Nephron progenitor cell (in vitro differentiated cells): ENCODE data around the gene TPMT.

Experiments
- DNase-seq: peaks from one replicate; pipeline ENCODE4 v3.0.0; 2021
- H3K27ac Mint-ChIP-seq: 2 replicates; pipeline ENCODE4 v1.8.0; 2021; ENCODE audit warnings: mild to moderate bottlenecking, moderate library complexity, mixed read lengths
- H3K27me3 Mint-ChIP-seq: 2 replicates; pipeline ENCODE4 v1.8.0; 2021; ENCODE audit warnings: mild to moderate bottlenecking, low read depth, mixed read lengths; ENCODE audit not compliant: poor library complexity
- H3K36me3 Mint-ChIP-seq: 2 replicates; pipeline ENCODE4 v1.8.0; 2021; ENCODE audit warnings: low read depth, mixed read lengths
- H3K4me1 Mint-ChIP-seq: 2 replicates; pipeline ENCODE4 v1.8.0; 2021; ENCODE audit warnings: mixed read lengths
- H3K4me3 Mint-ChIP-seq: 2 replicates; pipeline ENCODE4 v1.8.0; 2021; ENCODE audit warnings: mild to moderate bottlenecking, moderate library complexity, mixed read lengths
- H3K9me3 Mint-ChIP-seq: 2 replicates; pipeline ENCODE4 v1.8.0; 2021; ENCODE audit warnings: mild to moderate bottlenecking, moderate library complexity, mixed read lengths
- TF ChIP-seq, protein P1 (sequence below): fragments of 200-600 bp; sonication (generic); IDR thresholded peaks from 2 replicates; pipeline ENCODE4 v1.5.0; 2021; ENCODE audit warnings: antibody characterized with exemption

TPMT gene

DNA sequence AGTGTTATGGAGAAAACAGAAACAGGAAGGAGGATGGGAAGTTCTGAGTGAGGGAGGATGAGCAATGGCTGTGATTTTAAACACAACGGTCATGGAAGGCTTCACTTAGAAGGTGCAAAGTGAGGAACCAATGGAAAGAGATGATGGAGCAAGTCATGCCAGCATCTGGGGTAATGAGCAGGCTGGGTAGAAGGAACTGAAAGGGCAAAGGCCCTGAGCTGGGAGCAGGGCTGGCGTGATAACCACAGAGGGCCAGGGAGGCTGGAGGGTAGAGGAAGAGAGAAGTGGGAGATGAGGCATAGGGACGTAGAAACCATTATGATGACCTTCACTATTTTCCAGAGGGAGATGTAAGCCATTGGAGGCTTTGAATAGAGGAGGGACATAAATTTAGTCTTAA, 76.0 kb downstream of the TPMT start:
- Mint-ChIP-seq H3K4me3 (no peak overlapping the region), H3K27me3 (peaks cover 16% of the 10 kb centered on the region), H3K4me1 (no peaks in the 10 kb centered on the region), H3K36me3 (no peaks in the 10 kb centered on the region), H3K27ac (no peak overlapping the region), H3K9me3 (peaks cover 19% of the 10 kb centered on the region)
- TF ChIP-seq, protein P1, sequence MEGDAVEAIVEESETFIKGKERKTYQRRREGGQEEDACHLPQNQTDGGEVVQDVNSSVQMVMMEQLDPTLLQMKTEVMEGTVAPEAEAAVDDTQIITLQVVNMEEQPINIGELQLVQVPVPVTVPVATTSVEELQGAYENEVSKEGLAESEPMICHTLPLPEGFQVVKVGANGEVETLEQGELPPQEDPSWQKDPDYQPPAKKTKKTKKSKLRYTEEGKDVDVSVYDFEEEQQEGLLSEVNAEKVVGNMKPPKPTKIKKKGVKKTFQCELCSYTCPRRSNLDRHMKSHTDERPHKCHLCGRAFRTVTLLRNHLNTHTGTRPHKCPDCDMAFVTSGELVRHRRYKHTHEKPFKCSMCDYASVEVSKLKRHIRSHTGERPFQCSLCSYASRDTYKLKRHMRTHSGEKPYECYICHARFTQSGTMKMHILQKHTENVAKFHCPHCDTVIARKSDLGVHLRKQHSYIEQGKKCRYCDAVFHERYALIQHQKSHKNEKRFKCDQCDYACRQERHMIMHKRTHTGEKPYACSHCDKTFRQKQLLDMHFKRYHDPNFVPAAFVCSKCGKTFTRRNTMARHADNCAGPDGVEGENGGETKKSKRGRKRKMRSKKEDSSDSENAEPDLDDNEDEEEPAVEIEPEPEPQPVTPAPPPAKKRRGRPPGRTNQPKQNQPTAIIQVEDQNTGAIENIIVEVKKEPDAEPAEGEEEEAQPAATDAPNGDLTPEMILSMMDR: no peak
- DNase-seq: no peak
